Activated T-helper 17 cell treated with anti-CD3 and anti-CD28 coated beads, Interleukin-2, amount 50 U/mL, for 72 hours (primary cell): ENCODE data around the gene IGFBP5. TPM values are rescaled to one million over a fixed set of nuclear protein-coding genes. Genes with fewer than 3 reads are reported as not detected.

Experiments
- ATAC-seq: fragments of 150-1000 bp; cut with Tn5 transposase; replicated peaks from 2 replicates; pipeline ENCODE4 v1.10.0; 2021; ENCODE audit warnings: mild to moderate bottlenecking, moderate library complexity
- H3K27ac Mint-ChIP-seq: one replicate; pipeline ENCODE4 v1.8.0; 2022; ENCODE audit warnings: mixed read lengths
- H3K27me3 Mint-ChIP-seq: one replicate; pipeline ENCODE4 v1.8.0; 2022; ENCODE audit warnings: mixed read lengths
- H3K36me3 Mint-ChIP-seq: one replicate; pipeline ENCODE4 v1.8.0; 2022; ENCODE audit warnings: low read depth, mild to moderate bottlenecking, mixed read lengths
- H3K4me1 Mint-ChIP-seq: one replicate; pipeline ENCODE4 v1.8.0; 2022; ENCODE audit warnings: mixed read lengths
- H3K4me3 Mint-ChIP-seq: one replicate; pipeline ENCODE4 v1.8.0; 2022; ENCODE audit warnings: mild to moderate bottlenecking, mixed read lengths
- H3K9me3 Mint-ChIP-seq: one replicate; pipeline ENCODE4 v1.8.0; 2022; ENCODE audit warnings: mixed read lengths
- total RNA-seq, 2 donors: library from RNA; stranded (reverse); gene quantifications; one replicate each; pipeline ENCODE4 v1.2.3, GENCODE V29; 2022

IGFBP5 gene
- total RNA-seq, 2 donors from 2014 or later, result not detected

- no peaks in the 10 kb centered on the region for H3K36me3 Mint-ChIP-seq
Measured at GRCh38 chr2:216724190-216724589, 28.8 kb upstream of the IGFBP5 start.

GRCh38 chr2:216721141-216721540 lies 25.8 kb upstream of the IGFBP5 start:
- Mint-ChIP-seq H3K4me3 (no peak overlapping the region), H3K36me3 (no peaks in the 10 kb centered on the region), H3K27me3 (peaks cover 28% of the 10 kb centered on the region), H3K4me1 (no peaks in the 10 kb centered on the region), H3K27ac (no peak overlapping the region), H3K9me3 (no peaks in the 10 kb centered on the region)
- ATAC-seq, result no peak

More at GRCh38 chr2:216724190-216724589, 28.8 kb upstream of the IGFBP5 start:
- H3K27me3 Mint-ChIP-seq, result peaks cover 25% of the 10 kb centered on the region
- H3K27ac Mint-ChIP-seq, result no peak overlapping the region
- H3K4me1 Mint-ChIP-seq, result no peaks in the 10 kb centered on the region
- ATAC-seq, result no peak
- no peaks in the 10 kb centered on the region for H3K9me3 Mint-ChIP-seq
- H3K4me3 Mint-ChIP-seq, result no peak overlapping the region

- no peaks in the 10 kb centered on the region for H3K36me3 Mint-ChIP-seq
- H3K9me3 Mint-ChIP-seq, result no peaks in the 10 kb centered on the region
- no peaks in the 10 kb centered on the region for H3K4me1 Mint-ChIP-seq
- H3K27me3 Mint-ChIP-seq, result peaks cover 28% of the 10 kb centered on the region
- H3K27ac Mint-ChIP-seq, result no peak overlapping the region
- H3K4me3 Mint-ChIP-seq, result no peak overlapping the region
- ATAC-seq, result no peak
Measured at GRCh38 chr2:216720722-216721121, 25.4 kb upstream of the IGFBP5 start.

GRCh38 chr2:216717907-216718615 lies 22.7 kb upstream of the IGFBP5 start:
- Mint-ChIP-seq H3K9me3 (no peaks in the 10 kb centered on the region), H3K27ac (no peak overlapping the region), H3K36me3 (no peaks in the 10 kb centered on the region), H3K4me3 (no peak overlapping the region), H3K27me3 (peaks cover 23% of the 10 kb centered on the region), H3K4me1 (no peaks in the 10 kb centered on the region)
- ATAC-seq, result no peak

- H3K27me3 Mint-ChIP-seq, result peaks cover 22% of the 10 kb centered on the region
- H3K9me3 Mint-ChIP-seq, result no peaks in the 10 kb centered on the region
- H3K4me3 Mint-ChIP-seq, result no peak overlapping the region
- H3K4me1 Mint-ChIP-seq, result no peaks in the 10 kb centered on the region
- no peaks in the 10 kb centered on the region for H3K36me3 Mint-ChIP-seq
- no peak for ATAC-seq
- H3K27ac Mint-ChIP-seq, result no peak overlapping the region
Measured at GRCh38 chr2:216717491-216717901, 22.1 kb upstream of the IGFBP5 start.

- Mint-ChIP-seq H3K4me1 (no peaks in the 10 kb centered on the region), H3K27me3 (peaks cover 18% of the 10 kb centered on the region), H3K9me3 (no peaks in the 10 kb centered on the region), H3K27ac (no peak overlapping the region), H3K4me3 (no peak overlapping the region), H3K36me3 (no peaks in the 10 kb centered on the region)
- no peak for ATAC-seq
Measured at GRCh38 chr2:216716109-216716508, 20.8 kb upstream of the IGFBP5 start.

GRCh38 chr2:216715402-216715974 lies 20.1 kb upstream of the IGFBP5 start:
- Mint-ChIP-seq H3K27me3 (peaks cover 13% of the 10 kb centered on the region), H3K36me3 (no peaks in the 10 kb centered on the region)
- no peak for ATAC-seq

GRCh38 chr2:216714376-216714775 lies 19.0 kb upstream of the IGFBP5 start:
- Mint-ChIP-seq H3K27me3 (peaks cover 7% of the 10 kb centered on the region), H3K36me3 (no peaks in the 10 kb centered on the region), H3K27ac (no peak overlapping the region), H3K9me3 (no peaks in the 10 kb centered on the region), H3K4me3 (no peak overlapping the region), H3K4me1 (no peaks in the 10 kb centered on the region)
- ATAC-seq, result no peak

More at GRCh38 chr2:216715402-216715974, 20.1 kb upstream of the IGFBP5 start:
- Mint-ChIP-seq H3K9me3 (no peaks in the 10 kb centered on the region), H3K4me3 (no peak overlapping the region), H3K27ac (no peak overlapping the region), H3K4me1 (no peaks in the 10 kb centered on the region)

GRCh38 chr2:216713691-216714336 lies 18.5 kb upstream of the IGFBP5 start:
- no peak overlapping the region for H3K27ac Mint-ChIP-seq
- peaks cover 7% of the 10 kb centered on the region for H3K27me3 Mint-ChIP-seq
- no peaks in the 10 kb centered on the region for H3K9me3 Mint-ChIP-seq
- H3K4me3 Mint-ChIP-seq, result no peak overlapping the region
- no peaks in the 10 kb centered on the region for H3K36me3 Mint-ChIP-seq
- H3K4me1 Mint-ChIP-seq, result no peaks in the 10 kb centered on the region
- ATAC-seq, result no peak

GRCh38 chr2:216711348-216711747 lies 16.0 kb upstream of the IGFBP5 start:
- Mint-ChIP-seq H3K36me3 (no peaks in the 10 kb centered on the region), H3K27me3 (peaks cover 4% of the 10 kb centered on the region)
- no peak for ATAC-seq

GRCh38 chr2:216710551-216711301 lies 15.4 kb upstream of the IGFBP5 start:
- Mint-ChIP-seq H3K27ac (no peak overlapping the region), H3K9me3 (no peaks in the 10 kb centered on the region), H3K4me3 (no peak overlapping the region), H3K4me1 (no peaks in the 10 kb centered on the region), H3K36me3 (no peaks in the 10 kb centered on the region), H3K27me3 (peaks cover 4% of the 10 kb centered on the region)
- no peak for ATAC-seq

More at GRCh38 chr2:216711348-216711747, 16.0 kb upstream of the IGFBP5 start:
- Mint-ChIP-seq H3K4me3 (no peak overlapping the region), H3K4me1 (no peaks in the 10 kb centered on the region), H3K27ac (no peak overlapping the region), H3K9me3 (no peaks in the 10 kb centered on the region)

- ATAC-seq, result no peak
- Mint-ChIP-seq H3K27ac (no peak overlapping the region), H3K9me3 (no peaks in the 10 kb centered on the region), H3K27me3 (peaks cover 14% of the 10 kb centered on the region), H3K36me3 (no peaks in the 10 kb centered on the region), H3K4me1 (no peaks in the 10 kb centered on the region), H3K4me3 (no peak overlapping the region)
Measured at GRCh38 chr2:216702756-216703155, 7.4 kb upstream of the IGFBP5 start.

GRCh38 chr2:216701544-216701943 lies 6.2 kb upstream of the IGFBP5 start:
- ATAC-seq, result no peak
- no peaks in the 10 kb centered on the region for H3K36me3 Mint-ChIP-seq
- no peaks in the 10 kb centered on the region for H3K9me3 Mint-ChIP-seq
- H3K4me1 Mint-ChIP-seq, result no peaks in the 10 kb centered on the region
- H3K27ac Mint-ChIP-seq, result no peak overlapping the region
- peaks cover 25% of the 10 kb centered on the region for H3K27me3 Mint-ChIP-seq
- H3K4me3 Mint-ChIP-seq, result no peak overlapping the region

GRCh38 chr2:216700781-216701180 lies 5.4 kb upstream of the IGFBP5 start:
- Mint-ChIP-seq H3K27ac (no peak overlapping the region), H3K36me3 (no peaks in the 10 kb centered on the region), H3K9me3 (no peaks in the 10 kb centered on the region), H3K4me1 (no peaks in the 10 kb centered on the region), H3K4me3 (no peak overlapping the region), H3K27me3 (peaks cover 31% of the 10 kb centered on the region)
- ATAC-seq, result no peak
